ENCODE data around the gene CD84. TPM values are rescaled to one million over a fixed set of nuclear protein-coding genes. Genes with fewer than 3 reads are reported as not detected.

The CD84 gene
- total and polyA plus RNA-seq, 2 experiments from 2014 or later, result not detected

DNA sequence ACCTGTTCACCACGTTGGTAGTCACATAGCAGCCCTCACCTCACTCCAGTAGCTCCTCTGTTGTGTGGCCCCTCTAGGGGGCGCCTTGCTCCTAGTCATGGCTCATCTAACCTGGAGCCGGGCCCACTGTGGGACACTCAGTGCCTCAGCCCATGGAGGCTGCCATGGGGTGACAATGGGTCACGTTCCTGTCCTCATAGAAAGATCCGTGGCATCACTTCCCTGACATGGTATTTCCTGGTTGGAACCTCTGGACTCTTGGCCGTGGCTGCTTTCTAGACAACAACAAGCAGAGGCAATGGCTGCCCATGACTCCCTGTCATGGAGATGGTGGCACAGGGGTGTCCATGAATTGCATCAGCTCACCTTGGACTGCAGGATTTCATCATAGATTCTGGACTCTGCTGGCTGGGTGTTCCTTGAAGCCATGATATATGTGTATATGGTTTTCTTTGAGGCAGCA, 28.7 kb downstream of the CD84 start:
- TF ChIP-seq, protein P1, sequence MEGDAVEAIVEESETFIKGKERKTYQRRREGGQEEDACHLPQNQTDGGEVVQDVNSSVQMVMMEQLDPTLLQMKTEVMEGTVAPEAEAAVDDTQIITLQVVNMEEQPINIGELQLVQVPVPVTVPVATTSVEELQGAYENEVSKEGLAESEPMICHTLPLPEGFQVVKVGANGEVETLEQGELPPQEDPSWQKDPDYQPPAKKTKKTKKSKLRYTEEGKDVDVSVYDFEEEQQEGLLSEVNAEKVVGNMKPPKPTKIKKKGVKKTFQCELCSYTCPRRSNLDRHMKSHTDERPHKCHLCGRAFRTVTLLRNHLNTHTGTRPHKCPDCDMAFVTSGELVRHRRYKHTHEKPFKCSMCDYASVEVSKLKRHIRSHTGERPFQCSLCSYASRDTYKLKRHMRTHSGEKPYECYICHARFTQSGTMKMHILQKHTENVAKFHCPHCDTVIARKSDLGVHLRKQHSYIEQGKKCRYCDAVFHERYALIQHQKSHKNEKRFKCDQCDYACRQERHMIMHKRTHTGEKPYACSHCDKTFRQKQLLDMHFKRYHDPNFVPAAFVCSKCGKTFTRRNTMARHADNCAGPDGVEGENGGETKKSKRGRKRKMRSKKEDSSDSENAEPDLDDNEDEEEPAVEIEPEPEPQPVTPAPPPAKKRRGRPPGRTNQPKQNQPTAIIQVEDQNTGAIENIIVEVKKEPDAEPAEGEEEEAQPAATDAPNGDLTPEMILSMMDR (IDR thresholded peaks at IDR 0.05; ENCODE audit: low read depth, low read length), result no peak
- DNase-seq (ENCODE audit: low read depth in 1 of 2, low spot score in 1 of 2), result no peak
- Histone ChIP-seq H3K9me3 (ENCODE audit: low read depth) (no peaks in the 10 kb centered on the region), H3K4me1 (ENCODE audit: low read depth) (peaks cover 5% of the 10 kb centered on the region), H3K4me3 (no peak overlapping the region), H3K27ac (no peak overlapping the region), H3K36me3 (no peaks in the 10 kb centered on the region), H3K27me3 (no peaks in the 10 kb centered on the region)

DNA sequence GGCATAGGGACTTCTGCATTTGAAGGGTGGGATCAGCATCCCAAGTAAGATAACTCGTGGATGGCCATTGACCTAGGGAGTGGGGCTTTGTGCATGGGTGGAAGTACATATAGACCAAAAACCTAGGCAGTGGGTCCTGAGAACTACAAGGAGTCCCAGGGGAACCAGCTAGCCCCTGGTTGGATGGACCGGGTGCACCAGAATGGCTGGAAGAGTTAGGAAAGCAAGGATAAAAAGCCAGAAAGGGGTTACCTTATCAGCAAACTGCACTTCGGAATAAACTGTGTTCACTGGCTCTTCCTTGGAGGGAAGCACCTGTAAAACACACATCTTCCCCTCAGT, 29.7 kb downstream of the CD84 start:
- TF ChIP-seq, protein P1 (IDR thresholded peaks at IDR 0.05; ENCODE audit: low read depth, low read length), result no peak
- Histone ChIP-seq H3K4me3 (no peak overlapping the region), H3K4me1 (ENCODE audit: low read depth) (peaks cover 5% of the 10 kb centered on the region), H3K9me3 (ENCODE audit: low read depth) (no peaks in the 10 kb centered on the region), H3K27me3 (no peaks in the 10 kb centered on the region), H3K36me3 (no peaks in the 10 kb centered on the region), H3K27ac (no peak overlapping the region)
- DNase-seq (ENCODE audit: low read depth in 1 of 2, low spot score in 1 of 2), result no peak

DNA sequence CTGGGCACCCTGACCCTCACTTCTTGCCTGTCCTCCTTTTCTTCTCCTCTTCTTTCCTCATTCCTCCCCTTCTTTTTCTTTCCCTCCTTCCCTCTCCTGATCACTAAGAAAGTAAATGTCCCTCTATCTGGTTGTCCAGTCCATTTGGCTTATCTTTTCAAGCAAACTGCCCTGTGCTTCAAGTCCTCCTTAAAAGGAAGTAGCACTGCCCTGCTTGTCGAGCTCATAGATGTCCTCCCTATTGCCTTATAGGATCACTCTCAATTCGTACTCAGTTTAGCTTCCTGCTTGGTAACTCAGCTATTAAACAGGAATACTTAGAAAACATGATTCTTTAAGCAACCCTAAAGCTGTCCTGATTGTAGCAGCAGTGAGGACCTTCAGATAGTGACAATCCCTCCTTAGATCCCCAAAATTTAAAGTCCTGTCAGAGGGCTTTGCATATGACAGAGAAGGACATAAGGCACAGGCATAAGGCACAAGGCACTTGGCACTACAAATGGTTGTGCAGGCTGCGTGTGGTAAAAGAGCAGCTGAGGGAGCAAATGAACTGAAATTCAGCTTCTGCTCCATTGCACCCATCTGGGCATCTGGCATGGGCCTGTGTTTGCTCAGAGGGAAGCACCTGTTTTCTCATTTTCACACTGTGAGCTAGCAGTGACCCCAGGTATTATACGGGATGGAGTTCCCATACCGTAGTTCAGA, 30.2 kb downstream of the CD84 start:
- no peaks in the 10 kb centered on the region for H3K27me3 ChIP-seq
- TF ChIP-seq, protein P1 (IDR thresholded peaks at IDR 0.05; ENCODE audit: low read depth, low read length), result no peak
- no peak overlapping the region for H3K4me3 ChIP-seq
- H3K4me1 ChIP-seq (ENCODE audit: low read depth), result peaks cover 5% of the 10 kb centered on the region
- no peak for DNase-seq (ENCODE audit: low read depth in 1 of 2, low spot score in 1 of 2)
- no peaks in the 10 kb centered on the region for H3K9me3 ChIP-seq (ENCODE audit: low read depth)
- H3K27ac ChIP-seq, result no peak overlapping the region
- H3K36me3 ChIP-seq, result no peaks in the 10 kb centered on the region

DNA sequence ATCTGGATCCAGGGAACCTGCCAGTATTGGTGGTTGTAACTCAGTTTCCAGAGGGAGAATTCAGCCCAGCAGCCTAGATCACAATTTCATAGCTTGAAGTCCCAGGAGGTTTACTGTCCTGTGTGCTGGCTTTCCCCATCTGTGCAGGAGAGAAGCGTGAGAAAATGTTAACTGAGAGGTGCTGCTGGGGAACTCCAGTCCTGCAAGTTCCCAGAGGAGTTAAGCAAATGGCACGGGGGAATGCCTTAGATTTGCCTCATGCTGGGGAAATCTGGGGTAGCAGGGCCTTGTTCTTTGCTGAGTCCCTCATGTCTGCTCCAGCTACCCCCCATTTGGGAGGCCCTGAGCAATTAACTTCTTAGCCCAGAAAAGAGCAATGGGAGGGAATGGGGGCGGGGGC, 31.1 kb downstream of the CD84 start:
- Histone ChIP-seq H3K27me3 (no peaks in the 10 kb centered on the region), H3K4me1 (ENCODE audit: low read depth) (peaks cover 5% of the 10 kb centered on the region), H3K36me3 (no peaks in the 10 kb centered on the region), H3K9me3 (ENCODE audit: low read depth) (no peaks in the 10 kb centered on the region), H3K4me3 (no peak overlapping the region), H3K27ac (no peak overlapping the region)
- DNase-seq (ENCODE audit: low read depth in 1 of 2, low spot score in 1 of 2), result no peak
- TF ChIP-seq, protein P1 (IDR thresholded peaks at IDR 0.05; ENCODE audit: low read depth, low read length), result no peak

DNA sequence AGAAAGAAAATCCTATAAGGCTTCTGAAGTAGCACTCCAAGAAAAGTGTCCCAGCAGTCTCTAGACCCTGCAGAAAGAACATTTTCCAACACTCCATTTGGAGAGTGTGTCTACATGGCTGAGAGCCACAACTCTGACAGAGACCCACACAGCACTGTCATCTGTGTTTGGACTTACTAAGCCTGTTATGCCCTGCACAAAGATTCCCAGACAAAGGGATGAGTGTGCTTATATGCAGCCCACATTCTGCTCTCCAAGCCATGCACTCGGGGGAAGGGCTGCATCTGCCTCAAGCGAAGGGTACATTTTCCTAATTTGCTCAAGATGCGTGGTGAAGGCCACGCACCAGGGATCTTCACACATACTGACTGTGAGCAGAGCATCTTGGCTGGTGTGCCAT, 31.9 kb downstream of the CD84 start:
- Histone ChIP-seq H3K9me3 (ENCODE audit: low read depth) (no peaks in the 10 kb centered on the region), H3K27ac (no peak overlapping the region), H3K4me3 (no peak overlapping the region), H3K36me3 (no peaks in the 10 kb centered on the region), H3K27me3 (no peaks in the 10 kb centered on the region), H3K4me1 (ENCODE audit: low read depth) (peaks cover 5% of the 10 kb centered on the region)
- no peak for DNase-seq (ENCODE audit: low read depth in 1 of 2, low spot score in 1 of 2)
- TF ChIP-seq, protein P1 (IDR thresholded peaks at IDR 0.05; ENCODE audit: low read depth, low read length), result no peak

Data from cardiac muscle cell (in vitro differentiated cells and primary cell).